K562 (cell line): ENCODE measurements around the gene TMEM191B.
"Not testable (repeated sequence)": the region's sequence is repeated elsewhere in the genome, so short reads cannot be mapped to it uniquely, and the experiment has no call there.

Experiments
- CTBP1 ChIP-seq: fragments of 450-650 bp; IDR thresholded peaks from 2 replicates; pipeline ENCODE4 v1.6.1; 2016; ENCODE audit warnings: borderline replicate concordance
- ZNF764 ChIP-seq: fragments of 250-450 bp; sonication (Bioruptor Pico); IDR thresholded peaks from 2 replicates; pipeline ENCODE4 v1.4.0; 2020; ENCODE audit warnings: low read depth, mild to moderate bottlenecking, moderate library complexity

- TF ChIP-seq CTBP1; ZNF764 (CRISPR knock-in tag): not testable (repeated sequence)
These were observed 22.0 kb downstream of the TMEM191B start for GRCh38 chr22:18549458-18550179.
